NOMO-1 treated with DMSO at 0.1 percent for 48 hours (cell line): Measurements from ENCODE around the gene CLNK.

ENCODE experiments used
- DNase-seq: peaks from one replicate; lab custom pipeline; 2025; ENCODE audit not compliant: unreplicated experiment; lab: John Stamatoyannopoulos, UW

Gene CLNK

GRCh38 chr4:10460313-10461047 is 224.1 kb downstream of the CLNK start:
- no peak for DNase-seq

- no peak for DNase-seq
Observed at GRCh38 chr4:10459305-10459704, 225.3 kb downstream of the CLNK start.

- DNase-seq = no peak
Observed at GRCh38 chr4:10458177-10458576, 226.4 kb downstream of the CLNK start.

- peak; percentile 14 for DNase-seq
Observed at GRCh38 chr4:10457255-10457801, 227.2 kb downstream of the CLNK start, which contains the start of gene ZNF518B. ZNF518B (minus strand) TSS chr4:10457426; CDS start chr4:10446328, 11,098 bp downstream.

GRCh38 chr4:10456595-10457254 is 227.8 kb downstream of the CLNK start:
- peak; percentile 20 for DNase-seq

GRCh38 chr4:10456260-10456594 is 228.3 kb downstream of the CLNK start:
- DNase-seq = no peak

GRCh38 chr4:10455133-10455532 is 229.4 kb downstream of the CLNK start:
- DNase-seq = no peak

- no peak for DNase-seq
Observed at GRCh38 chr4:10454726-10455125, 229.8 kb downstream of the CLNK start.

- DNase-seq = no peak
Observed at GRCh38 chr4:10454121-10454520, 230.4 kb downstream of the CLNK start.

- no peak for DNase-seq
Observed at GRCh38 chr4:10448991-10449390, 235.6 kb downstream of the CLNK start.

- no peak for DNase-seq
Observed at GRCh38 chr4:10442976-10443375, 241.6 kb downstream of the CLNK start.

GRCh38 chr4:10441512-10441911 is 243.1 kb downstream of the CLNK start:
- no peak for DNase-seq

- DNase-seq = no peak
Observed at GRCh38 chr4:10438924-10439323, 245.6 kb downstream of the CLNK start.

GRCh38 chr4:10437735-10438134 is 246.8 kb downstream of the CLNK start:
- DNase-seq = no peak
